ENCODE measurements around the gene RASSF3. TPM values are rescaled to one million over a fixed set of nuclear protein-coding genes. Genes with fewer than 3 reads are reported as not detected.

RASSF3 gene
- polyA plus RNA-seq, 1 donor from 2014 or later: 0.06 TPM

DNA sequence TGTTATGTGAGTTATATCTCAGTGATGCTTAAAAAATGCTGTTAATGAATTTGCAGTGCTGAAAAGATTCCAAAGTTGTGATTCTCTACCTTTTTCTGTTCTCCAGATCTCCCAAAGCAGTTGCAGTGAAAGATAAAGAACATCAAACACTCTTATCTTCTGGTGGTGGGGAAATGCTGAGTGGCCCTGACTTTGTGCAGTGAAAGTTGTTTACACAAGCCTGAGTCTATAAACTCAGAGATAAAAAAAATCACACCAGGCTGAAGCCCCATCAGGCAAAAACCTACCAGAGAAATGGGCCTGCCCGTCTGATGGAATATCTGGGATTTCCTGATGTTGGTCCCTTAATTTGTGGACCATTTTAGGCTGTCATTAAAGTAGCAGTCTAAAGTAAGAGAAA, 46.1 kb downstream of the RASSF3 start:
- Histone ChIP-seq H3K9me2 (ENCODE audit: insufficient read depth, low read length) (no peaks in the 10 kb centered on the region), H3K36me3 (ENCODE audit: insufficient read depth, low read length) (no peaks in the 10 kb centered on the region), H3F3A (ENCODE audit: insufficient read depth, low read length, poor library complexity, severe bottlenecking) (no peaks in the 10 kb centered on the region), H4K20me1 (ENCODE audit: insufficient read depth) (no peaks in the 10 kb centered on the region), H3K9ac (ENCODE audit: low read length) (no peak overlapping the region), H3K4me3 (ENCODE audit: low read length) (no peak overlapping the region), H3K27ac (ENCODE audit: low read length) (no peak overlapping the region), H3K79me2 (replicated peaks; ENCODE audit: insufficient read depth, low read length) (no peaks in the 10 kb centered on the region), H3K9me3 (ENCODE audit: low read length) (no peaks in the 10 kb centered on the region), H3K4me2 (ENCODE audit: low read length) (no peak overlapping the region), H3K27me3 (ENCODE audit: insufficient read depth, low read depth, low read length) (no peaks in the 10 kb centered on the region), H2AFZ (ENCODE audit: low read depth, low read length) (no peak overlapping the region)
- TF ChIP-seq EP300 (conservative IDR thresholded peaks at IDR 0.05; ENCODE audit: poor library complexity, severe bottlenecking) (no peak), RAD21 (conservative IDR thresholded peaks at IDR 0.05) (no peak), SMC3 (conservative IDR thresholded peaks at IDR 0.05; ENCODE audit: poor library complexity) (no peak), TAF1 (IDR thresholded peaks at IDR 0.05; ENCODE audit: low read depth) (no peak), EZH2 (IDR thresholded peaks at IDR 0.05; ENCODE audit: borderline replicate concordance, insufficient read depth, low read length, poor library complexity, severe bottlenecking) (no peak), MXI1 (conservative IDR thresholded peaks at IDR 0.05; ENCODE audit: poor library complexity, severe bottlenecking) (no peak), POLR2AphosphoS5 (IDR thresholded peaks at IDR 0.05) (no peak)
- TF ChIP-seq, protein P1, sequence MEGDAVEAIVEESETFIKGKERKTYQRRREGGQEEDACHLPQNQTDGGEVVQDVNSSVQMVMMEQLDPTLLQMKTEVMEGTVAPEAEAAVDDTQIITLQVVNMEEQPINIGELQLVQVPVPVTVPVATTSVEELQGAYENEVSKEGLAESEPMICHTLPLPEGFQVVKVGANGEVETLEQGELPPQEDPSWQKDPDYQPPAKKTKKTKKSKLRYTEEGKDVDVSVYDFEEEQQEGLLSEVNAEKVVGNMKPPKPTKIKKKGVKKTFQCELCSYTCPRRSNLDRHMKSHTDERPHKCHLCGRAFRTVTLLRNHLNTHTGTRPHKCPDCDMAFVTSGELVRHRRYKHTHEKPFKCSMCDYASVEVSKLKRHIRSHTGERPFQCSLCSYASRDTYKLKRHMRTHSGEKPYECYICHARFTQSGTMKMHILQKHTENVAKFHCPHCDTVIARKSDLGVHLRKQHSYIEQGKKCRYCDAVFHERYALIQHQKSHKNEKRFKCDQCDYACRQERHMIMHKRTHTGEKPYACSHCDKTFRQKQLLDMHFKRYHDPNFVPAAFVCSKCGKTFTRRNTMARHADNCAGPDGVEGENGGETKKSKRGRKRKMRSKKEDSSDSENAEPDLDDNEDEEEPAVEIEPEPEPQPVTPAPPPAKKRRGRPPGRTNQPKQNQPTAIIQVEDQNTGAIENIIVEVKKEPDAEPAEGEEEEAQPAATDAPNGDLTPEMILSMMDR (IDR thresholded peaks at IDR 0.05; ENCODE audit: poor library complexity, severe bottlenecking): no peak
- TF ChIP-seq, protein P2, sequence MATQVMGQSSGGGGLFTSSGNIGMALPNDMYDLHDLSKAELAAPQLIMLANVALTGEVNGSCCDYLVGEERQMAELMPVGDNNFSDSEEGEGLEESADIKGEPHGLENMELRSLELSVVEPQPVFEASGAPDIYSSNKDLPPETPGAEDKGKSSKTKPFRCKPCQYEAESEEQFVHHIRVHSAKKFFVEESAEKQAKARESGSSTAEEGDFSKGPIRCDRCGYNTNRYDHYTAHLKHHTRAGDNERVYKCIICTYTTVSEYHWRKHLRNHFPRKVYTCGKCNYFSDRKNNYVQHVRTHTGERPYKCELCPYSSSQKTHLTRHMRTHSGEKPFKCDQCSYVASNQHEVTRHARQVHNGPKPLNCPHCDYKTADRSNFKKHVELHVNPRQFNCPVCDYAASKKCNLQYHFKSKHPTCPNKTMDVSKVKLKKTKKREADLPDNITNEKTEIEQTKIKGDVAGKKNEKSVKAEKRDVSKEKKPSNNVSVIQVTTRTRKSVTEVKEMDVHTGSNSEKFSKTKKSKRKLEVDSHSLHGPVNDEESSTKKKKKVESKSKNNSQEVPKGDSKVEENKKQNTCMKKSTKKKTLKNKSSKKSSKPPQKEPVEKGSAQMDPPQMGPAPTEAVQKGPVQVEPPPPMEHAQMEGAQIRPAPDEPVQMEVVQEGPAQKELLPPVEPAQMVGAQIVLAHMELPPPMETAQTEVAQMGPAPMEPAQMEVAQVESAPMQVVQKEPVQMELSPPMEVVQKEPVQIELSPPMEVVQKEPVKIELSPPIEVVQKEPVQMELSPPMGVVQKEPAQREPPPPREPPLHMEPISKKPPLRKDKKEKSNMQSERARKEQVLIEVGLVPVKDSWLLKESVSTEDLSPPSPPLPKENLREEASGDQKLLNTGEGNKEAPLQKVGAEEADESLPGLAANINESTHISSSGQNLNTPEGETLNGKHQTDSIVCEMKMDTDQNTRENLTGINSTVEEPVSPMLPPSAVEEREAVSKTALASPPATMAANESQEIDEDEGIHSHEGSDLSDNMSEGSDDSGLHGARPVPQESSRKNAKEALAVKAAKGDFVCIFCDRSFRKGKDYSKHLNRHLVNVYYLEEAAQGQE (IDR thresholded peaks at IDR 0.05; ENCODE audit: borderline replicate concordance): no peak

GRCh38 chr12:64658892-64659481, 48.7 kb downstream of the RASSF3 start:
- Histone ChIP-seq H3K9me3 (ENCODE audit: low read length) (no peaks in the 10 kb centered on the region), H3K4me2 (ENCODE audit: low read length) (no peak overlapping the region), H3K9ac (ENCODE audit: low read length) (no peak overlapping the region), H2AFZ (ENCODE audit: low read depth, low read length) (no peak overlapping the region), H3K4me3 (ENCODE audit: low read length) (no peak overlapping the region), H3K27me3 (ENCODE audit: insufficient read depth, low read depth, low read length) (no peaks in the 10 kb centered on the region), H3K36me3 (ENCODE audit: insufficient read depth, low read length) (no peaks in the 10 kb centered on the region), H3F3A (ENCODE audit: insufficient read depth, low read length, poor library complexity, severe bottlenecking) (no peaks in the 10 kb centered on the region), H4K20me1 (ENCODE audit: insufficient read depth) (no peaks in the 10 kb centered on the region), H3K27ac (ENCODE audit: low read length) (no peak overlapping the region), H3K79me2 (replicated peaks; ENCODE audit: insufficient read depth, low read length) (no peaks in the 10 kb centered on the region), H3K9me2 (ENCODE audit: insufficient read depth, low read length) (no peaks in the 10 kb centered on the region)
- TF ChIP-seq RAD21 (conservative IDR thresholded peaks at IDR 0.05): no peak
- TF ChIP-seq, protein P2 (IDR thresholded peaks at IDR 0.05; ENCODE audit: borderline replicate concordance): no peak
- TF ChIP-seq TAF1 (IDR thresholded peaks at IDR 0.05; ENCODE audit: low read depth): no peak
- TF ChIP-seq POLR2AphosphoS5 (IDR thresholded peaks at IDR 0.05): no peak
- no peak for TF ChIP-seq EZH2 (IDR thresholded peaks at IDR 0.05; ENCODE audit: borderline replicate concordance, insufficient read depth, low read length, poor library complexity, severe bottlenecking)
- TF ChIP-seq MXI1 (conservative IDR thresholded peaks at IDR 0.05; ENCODE audit: poor library complexity, severe bottlenecking): no peak
- TF ChIP-seq, protein P1 (IDR thresholded peaks at IDR 0.05; ENCODE audit: poor library complexity, severe bottlenecking): no peak
- no peak for TF ChIP-seq EP300 (conservative IDR thresholded peaks at IDR 0.05; ENCODE audit: poor library complexity, severe bottlenecking)

Measured in neural cell (in vitro differentiated cells).